ENCODE results near the gene C2orf81.
A peak's percentile ranks its signal among the peaks of the same experiment; 100 is the strongest.

The C2orf81 gene

DNA sequence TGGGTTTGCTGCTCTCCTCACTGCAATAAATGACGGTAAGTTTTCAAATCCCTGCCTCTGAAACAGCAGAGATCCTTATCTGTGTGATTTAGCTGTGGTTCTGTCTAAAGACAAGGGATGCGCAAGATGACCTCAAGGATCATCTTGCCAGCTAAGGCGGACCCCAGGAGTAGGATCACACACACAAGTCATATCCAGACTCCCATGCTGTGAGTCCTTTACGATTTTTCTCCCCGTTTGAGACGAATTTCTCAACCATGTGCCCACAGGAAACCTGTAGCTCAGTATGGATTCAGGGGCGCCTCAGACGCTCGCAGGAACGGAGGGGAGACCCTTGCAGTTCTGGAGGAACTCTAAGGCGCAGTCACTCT lies 30.2 kb downstream of the C2orf81 start:
- H3K27ac ChIP-seq, result 0 out of 2 replicates have a peak overlapping the region, but pooled peaks have one; percentile 33
- peaks cover 4% of the 10 kb centered on the region for H3K36me3 ChIP-seq (ENCODE audit: insufficient read depth, low read length)
- peak overlapping the region; percentile 97 for H3K4me3 ChIP-seq
- peak overlapping the region; percentile 97 for H3K9ac ChIP-seq (ENCODE audit: insufficient read length)
- DNase-seq (ENCODE audit: low read depth, low spot score), result no peak
- H3K9me3 ChIP-seq (ENCODE audit: low read depth, low read length), result no peaks in the 10 kb centered on the region
- no peak for TF ChIP-seq POLR2AphosphoS5 (IDR thresholded peaks at IDR 0.05; ENCODE audit: borderline replicate concordance, low read depth, low read length)
- TF ChIP-seq FOXP2 (optimal IDR thresholded peaks at IDR 0.05; ENCODE audit: control extremely low read depth, extremely low read length, insufficient read depth), result no peak
- TF ChIP-seq EZH2 (IDR thresholded peaks at IDR 0.05), result no peak

DNA sequence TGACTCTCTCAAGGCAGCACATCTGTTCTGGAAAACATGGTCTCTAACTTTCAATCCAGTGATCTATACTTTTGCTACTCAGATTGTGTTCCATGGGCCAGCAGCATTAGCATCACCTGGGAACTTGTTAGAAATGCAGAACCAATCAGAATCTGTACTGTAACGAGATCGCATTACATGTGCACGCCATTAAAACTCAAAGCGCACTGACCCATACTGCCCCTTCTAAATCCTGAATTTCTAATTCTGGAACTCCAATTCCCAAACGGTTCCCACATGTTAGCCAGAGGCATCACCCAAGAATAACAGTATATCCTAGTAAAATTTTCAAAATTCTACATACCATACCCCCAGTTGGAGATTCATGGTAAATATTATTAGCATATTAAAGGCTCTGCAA lies 30.8 kb downstream of the C2orf81 start:
- Histone ChIP-seq H3K27ac (no peak overlapping the region), H3K36me3 (ENCODE audit: insufficient read depth, low read length) (peaks cover 4% of the 10 kb centered on the region), H3K9me3 (ENCODE audit: low read depth, low read length) (no peaks in the 10 kb centered on the region), H3K9ac (ENCODE audit: insufficient read length) (peak overlapping the region; percentile 97), H3K4me3 (peak overlapping the region; percentile 97)
- no peak for DNase-seq (ENCODE audit: low read depth, low spot score)
- TF ChIP-seq EZH2 (IDR thresholded peaks at IDR 0.05) (no peak), POLR2AphosphoS5 (IDR thresholded peaks at IDR 0.05; ENCODE audit: borderline replicate concordance, low read depth, low read length) (no peak), FOXP2 (optimal IDR thresholded peaks at IDR 0.05; ENCODE audit: control extremely low read depth, extremely low read length, insufficient read depth) (no peak)

DNA sequence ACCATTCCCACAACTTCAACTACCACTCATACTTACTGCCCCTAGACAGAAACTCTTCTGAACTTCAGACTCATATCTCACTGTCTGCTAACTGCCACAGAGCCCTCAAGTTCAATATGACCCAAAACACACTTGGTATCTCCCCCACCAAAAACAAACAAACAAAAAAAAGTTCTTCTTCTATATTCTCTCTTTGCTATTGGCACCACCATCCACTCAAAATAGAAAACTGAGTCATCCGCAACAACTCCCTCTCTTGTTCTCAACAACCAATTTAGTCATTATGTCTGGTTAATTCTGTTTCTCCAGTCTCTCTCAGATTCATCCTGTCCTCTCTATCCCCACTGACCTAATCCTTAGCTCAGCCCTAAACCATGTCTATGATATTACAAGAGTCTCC lies 34.1 kb downstream of the C2orf81 start:
- Histone ChIP-seq H3K4me3 (no peak overlapping the region), H3K36me3 (ENCODE audit: insufficient read depth, low read length) (peaks cover 20% of the 10 kb centered on the region), H3K27ac (no peak overlapping the region), H3K9me3 (ENCODE audit: low read depth, low read length) (no peaks in the 10 kb centered on the region), H3K9ac (ENCODE audit: insufficient read length) (no peak overlapping the region)
- TF ChIP-seq EZH2 (IDR thresholded peaks at IDR 0.05), result no peak
- TF ChIP-seq POLR2AphosphoS5 (IDR thresholded peaks at IDR 0.05; ENCODE audit: borderline replicate concordance, low read depth, low read length), result no peak
- TF ChIP-seq FOXP2 (optimal IDR thresholded peaks at IDR 0.05; ENCODE audit: control extremely low read depth, extremely low read length, insufficient read depth), result no peak
- no peak for DNase-seq (ENCODE audit: low read depth, low spot score)

DNA sequence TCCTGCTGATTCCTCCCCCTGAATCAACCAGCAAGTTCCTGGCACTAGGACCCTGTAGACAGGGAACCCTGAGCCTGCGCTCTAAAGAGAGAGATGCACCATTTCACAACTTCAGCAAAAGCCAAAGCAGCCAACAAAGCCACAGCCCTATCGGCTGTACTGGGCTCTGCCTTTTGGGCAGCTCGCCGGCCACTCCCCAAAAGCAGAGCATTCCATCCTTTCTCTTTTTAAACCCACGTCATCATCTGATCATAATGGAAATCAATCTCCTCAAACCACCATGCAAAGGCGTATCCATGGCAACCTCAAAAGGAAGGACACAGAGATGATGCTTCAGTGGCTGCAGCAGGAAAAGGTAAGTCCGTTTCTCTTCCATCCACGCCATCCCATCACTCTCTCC lies 36.0 kb downstream of the C2orf81 start:
- no peak for DNase-seq (ENCODE audit: low read depth, low spot score)
- TF ChIP-seq FOXP2 (optimal IDR thresholded peaks at IDR 0.05; ENCODE audit: control extremely low read depth, extremely low read length, insufficient read depth) (no peak), EZH2 (IDR thresholded peaks at IDR 0.05) (no peak), POLR2AphosphoS5 (IDR thresholded peaks at IDR 0.05; ENCODE audit: borderline replicate concordance, low read depth, low read length) (no peak)
- Histone ChIP-seq H3K4me3 (no peak overlapping the region), H3K9ac (ENCODE audit: insufficient read length) (no peak overlapping the region), H3K36me3 (ENCODE audit: insufficient read depth, low read length) (peaks cover 20% of the 10 kb centered on the region), H3K27ac (no peak overlapping the region), H3K9me3 (ENCODE audit: low read depth, low read length) (no peaks in the 10 kb centered on the region)

DNA sequence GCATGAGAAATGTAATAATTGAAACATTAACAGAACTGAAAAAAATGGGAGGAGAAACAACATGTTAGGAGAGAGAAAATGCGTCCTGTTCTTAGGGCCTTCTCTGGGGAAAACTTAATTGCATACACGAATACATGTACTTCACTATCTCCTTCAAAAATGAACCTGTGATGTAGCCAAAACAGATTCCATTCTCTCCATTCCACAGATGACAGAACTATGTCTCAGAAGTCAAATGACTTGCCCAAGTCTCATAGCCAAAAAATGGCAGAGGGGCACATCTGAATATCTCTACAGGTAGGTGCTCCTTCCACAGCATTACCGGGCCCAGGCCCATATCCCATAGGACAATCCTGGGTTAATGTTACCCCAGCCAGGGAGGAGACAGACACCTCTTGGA lies 37.4 kb downstream of the C2orf81 start:
- no peak for DNase-seq (ENCODE audit: low read depth, low spot score)
- no peaks in the 10 kb centered on the region for H3K9me3 ChIP-seq (ENCODE audit: low read depth, low read length)
- no peak overlapping the region for H3K9ac ChIP-seq (ENCODE audit: insufficient read length)
- TF ChIP-seq FOXP2 (optimal IDR thresholded peaks at IDR 0.05; ENCODE audit: control extremely low read depth, extremely low read length, insufficient read depth), result no peak
- no peak for TF ChIP-seq EZH2 (IDR thresholded peaks at IDR 0.05)
- no peak for TF ChIP-seq POLR2AphosphoS5 (IDR thresholded peaks at IDR 0.05; ENCODE audit: borderline replicate concordance, low read depth, low read length)
- peaks cover 20% of the 10 kb centered on the region for H3K36me3 ChIP-seq (ENCODE audit: insufficient read depth, low read length)
- H3K27ac ChIP-seq, result no peak overlapping the region
- no peak overlapping the region for H3K4me3 ChIP-seq

DNA sequence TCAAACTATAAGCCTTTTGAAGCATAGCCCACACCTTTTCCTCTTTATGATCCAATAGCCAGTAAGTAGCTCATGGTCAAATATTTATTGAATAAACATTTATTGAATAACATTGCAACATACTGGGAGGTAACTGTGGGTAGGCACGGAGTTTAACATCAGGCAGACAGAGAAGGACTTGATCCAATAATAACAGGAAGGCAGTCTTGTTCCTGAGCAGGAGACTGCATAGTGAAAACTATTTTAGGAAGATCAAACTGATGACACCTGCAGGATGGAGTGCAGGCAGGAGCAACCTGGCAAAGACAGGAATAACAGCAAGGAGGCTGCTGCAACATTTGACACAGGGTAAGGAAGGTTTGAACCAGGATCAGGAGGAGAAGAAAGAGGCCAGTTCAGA lies 38.2 kb downstream of the C2orf81 start:
- peaks cover 22% of the 10 kb centered on the region for H3K36me3 ChIP-seq (ENCODE audit: insufficient read depth, low read length)
- DNase-seq (ENCODE audit: low read depth, low spot score), result no peak
- H3K27ac ChIP-seq, result no peak overlapping the region
- no peak overlapping the region for H3K9ac ChIP-seq (ENCODE audit: insufficient read length)
- H3K4me3 ChIP-seq, result no peak overlapping the region
- no peak for TF ChIP-seq FOXP2 (optimal IDR thresholded peaks at IDR 0.05; ENCODE audit: control extremely low read depth, extremely low read length, insufficient read depth)
- TF ChIP-seq POLR2AphosphoS5 (IDR thresholded peaks at IDR 0.05; ENCODE audit: borderline replicate concordance, low read depth, low read length), result no peak
- no peak for TF ChIP-seq EZH2 (IDR thresholded peaks at IDR 0.05)
- no peaks in the 10 kb centered on the region for H3K9me3 ChIP-seq (ENCODE audit: low read depth, low read length)

DNA sequence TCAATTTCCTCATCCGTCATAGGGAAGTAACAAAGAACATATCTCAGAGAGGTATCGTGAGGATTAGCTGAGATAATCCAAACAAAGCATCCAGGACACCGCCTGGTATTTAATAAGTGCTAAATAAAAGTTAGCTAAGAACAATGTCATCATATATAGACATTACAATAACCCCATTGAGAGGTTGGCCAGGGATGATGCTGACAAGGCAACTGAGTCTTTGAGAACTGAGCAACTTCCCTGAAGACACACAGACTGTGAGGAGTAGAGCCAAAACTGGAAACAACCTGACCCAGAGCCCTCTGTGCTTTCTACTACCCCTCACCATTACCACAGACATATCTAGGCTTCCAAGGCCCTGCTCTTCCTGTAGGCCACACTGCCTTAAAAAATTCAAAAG lies 39.7 kb downstream of the C2orf81 start:
- no peak for TF ChIP-seq POLR2AphosphoS5 (IDR thresholded peaks at IDR 0.05; ENCODE audit: borderline replicate concordance, low read depth, low read length)
- no peak for TF ChIP-seq FOXP2 (optimal IDR thresholded peaks at IDR 0.05; ENCODE audit: control extremely low read depth, extremely low read length, insufficient read depth)
- no peak for TF ChIP-seq EZH2 (IDR thresholded peaks at IDR 0.05)
- H3K9me3 ChIP-seq (ENCODE audit: low read depth, low read length), result no peaks in the 10 kb centered on the region
- no peak overlapping the region for H3K27ac ChIP-seq
- no peak overlapping the region for H3K9ac ChIP-seq (ENCODE audit: insufficient read length)
- peaks cover 33% of the 10 kb centered on the region for H3K36me3 ChIP-seq (ENCODE audit: insufficient read depth, low read length)
- H3K4me3 ChIP-seq, result no peak overlapping the region
- DNase-seq (ENCODE audit: low read depth, low spot score), result no peak

DNA sequence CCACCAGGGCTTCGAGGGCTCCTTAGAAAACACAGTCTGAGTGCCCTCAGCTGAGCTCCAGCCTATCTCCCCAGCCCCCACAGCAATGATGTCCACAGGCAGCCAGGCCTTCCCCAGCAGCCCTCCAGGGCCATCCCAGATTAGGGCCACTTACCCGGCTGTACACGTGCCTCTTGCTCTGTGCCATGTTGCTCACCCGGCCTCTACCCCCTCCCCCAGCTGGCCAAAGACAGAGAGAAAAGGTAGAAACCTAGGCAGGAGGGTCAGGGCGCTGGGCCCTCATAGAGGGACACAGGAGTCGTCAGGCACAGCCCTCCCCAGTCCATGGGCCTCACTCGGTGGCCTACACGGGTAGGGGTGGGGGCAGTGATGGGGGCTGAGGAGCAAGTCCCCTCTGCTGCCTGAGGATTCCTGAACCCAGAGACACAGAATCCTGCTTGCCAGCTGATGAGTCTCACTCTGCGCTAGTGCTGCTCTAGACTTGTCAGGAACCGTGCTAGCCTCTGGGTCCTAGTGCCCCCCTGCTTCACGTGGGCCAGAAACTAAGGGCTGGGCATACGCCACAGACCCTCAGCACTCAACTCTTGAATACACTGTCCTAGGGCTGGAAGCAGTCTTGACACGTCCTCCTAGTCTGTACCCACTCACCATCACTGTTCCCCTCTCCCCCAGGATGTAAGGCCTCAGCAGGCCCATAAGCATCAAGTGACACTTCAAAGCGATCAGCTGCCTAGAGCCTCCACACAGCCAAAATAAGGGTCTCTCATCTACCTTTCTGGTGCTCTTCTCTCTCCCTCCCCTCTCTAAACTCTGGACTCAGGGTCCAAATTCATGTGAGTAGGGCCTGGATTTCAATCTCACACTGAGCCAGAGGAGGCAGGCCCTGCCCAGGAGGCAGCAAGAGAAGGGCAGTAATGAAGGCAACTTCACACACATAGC lies 41.3 kb downstream of the C2orf81 start, which contains the start of gene DCTN1:
TSS of gene DCTN1 (minus strand) at position 461 of the 939 bp plus-strand sequence. CDS start at position 187, 274 bp downstream.
- no peaks in the 10 kb centered on the region for H3K9me3 ChIP-seq (ENCODE audit: low read depth, low read length)
- H3K4me3 ChIP-seq, result no peak within 1 kb of the TSS; the same call in 1 of the 2 replicates
- TF ChIP-seq POLR2AphosphoS5 (IDR thresholded peaks at IDR 0.05; ENCODE audit: borderline replicate concordance, low read depth, low read length), result no peak
- TF ChIP-seq FOXP2 (optimal IDR thresholded peaks at IDR 0.05; ENCODE audit: control extremely low read depth, extremely low read length, insufficient read depth), result no peak
- TF ChIP-seq EZH2 (IDR thresholded peaks at IDR 0.05), result no peak
- no peak for DNase-seq (ENCODE audit: low read depth, low spot score)
- H3K36me3 ChIP-seq (ENCODE audit: insufficient read depth, low read length), result peaks cover 43% of the 10 kb centered on the region
- no peak within 1 kb of the TSS for H3K27ac ChIP-seq
- H3K9ac ChIP-seq (ENCODE audit: insufficient read length), result no peak within 1 kb of the TSS
